Vagina (tissue), 2 donors: ENCODE data around the gene CKB. TPM values are rescaled to one million over a fixed set of nuclear protein-coding genes. Genes with fewer than 3 reads are reported as not detected.
"Not testable (repeated sequence)": the region's sequence is repeated elsewhere in the genome, so short reads cannot be mapped to it uniquely, and the experiment has no call there.

ENCODE experiments used
- DNase-seq, 2 donors: peaks; one replicate each; pipeline ENCODE4 v3.0.0-alpha.2; 2017; ENCODE audit errors: extremely low spot score in 2 of 2
- H3K27ac ChIP-seq: fragments of 200-600 bp; sonication (generic); one replicate; pipeline ENCODE4 v1.5.1; 2019
- H3K27me3 ChIP-seq: fragments of 200-600 bp; sonication (generic); one replicate; pipeline ENCODE4 v1.5.1; 2019
- H3K36me3 ChIP-seq, 2 donors: fragments of 200-600 bp; sonication (generic); one replicate each; pipeline ENCODE4 v1.5.1; 2017 to 2019
- H3K4me1 ChIP-seq: fragments of 200-600 bp; sonication (generic); one replicate; pipeline ENCODE4 v1.5.1; 2019
- H3K4me3 ChIP-seq, 2 donors: fragments of 200-600 bp; sonication (generic); 1 replicate in 1 of 2; 2 replicates in 1 of 2; pipeline ENCODE4 v1.5.1; 2016 to 2019
- H3K9me3 ChIP-seq: fragments of 200-600 bp; sonication (generic); one replicate; pipeline ENCODE4 v1.5.1; 2019
- CTCF ChIP-seq, 3 experiments: fragments of 450-650 bp in 2 of 3; fragments of 200-600 bp in 1 of 3; sonication (generic) in 1 of 3; IDR thresholded peaks; one replicate each; pipeline ENCODE4 v1.5.1; 2017 to 2019; ENCODE audit warnings: antibody characterized with exemption in 3 of 3, mild to moderate bottlenecking in 2 of 3, moderate library complexity in 2 of 3
- POLR2A ChIP-seq, 2 donors: fragments of 450-650 bp; IDR thresholded peaks; one replicate each; pipeline ENCODE4 v1.6.1; 2017; ENCODE audit warnings: antibody characterized with exemption in 2 of 2, mild to moderate bottlenecking in 2 of 2, moderate library complexity in 2 of 2
- POLR2AphosphoS5 ChIP-seq, 2 donors: sonication (generic); formaldehyde crosslinking; IDR thresholded peaks; one replicate each; pipeline ENCODE4 v1.9.0; 2017; ENCODE audit warnings: antibody characterized with exemption in 2 of 2, mild to moderate bottlenecking in 2 of 2, low read depth in 1 of 2; ENCODE audit not compliant: insufficient read depth in 1 of 2
- intact Hi-C: fragments of 100-400 bp; cut with DNase I; formaldehyde crosslinking; loops from one replicate; pipeline ENCODE4 v1.15.1; 2023
- total RNA-seq: library from RNA; depleted of rRNA; stranded (reverse); fragments of >200 nt; gene quantifications from one replicate; pipeline ENCODE4 v1.2.3, GENCODE V29; 2016

The CKB gene
- total RNA-seq, 1 donor from 2014 or later, result 179 TPM

DNA sequence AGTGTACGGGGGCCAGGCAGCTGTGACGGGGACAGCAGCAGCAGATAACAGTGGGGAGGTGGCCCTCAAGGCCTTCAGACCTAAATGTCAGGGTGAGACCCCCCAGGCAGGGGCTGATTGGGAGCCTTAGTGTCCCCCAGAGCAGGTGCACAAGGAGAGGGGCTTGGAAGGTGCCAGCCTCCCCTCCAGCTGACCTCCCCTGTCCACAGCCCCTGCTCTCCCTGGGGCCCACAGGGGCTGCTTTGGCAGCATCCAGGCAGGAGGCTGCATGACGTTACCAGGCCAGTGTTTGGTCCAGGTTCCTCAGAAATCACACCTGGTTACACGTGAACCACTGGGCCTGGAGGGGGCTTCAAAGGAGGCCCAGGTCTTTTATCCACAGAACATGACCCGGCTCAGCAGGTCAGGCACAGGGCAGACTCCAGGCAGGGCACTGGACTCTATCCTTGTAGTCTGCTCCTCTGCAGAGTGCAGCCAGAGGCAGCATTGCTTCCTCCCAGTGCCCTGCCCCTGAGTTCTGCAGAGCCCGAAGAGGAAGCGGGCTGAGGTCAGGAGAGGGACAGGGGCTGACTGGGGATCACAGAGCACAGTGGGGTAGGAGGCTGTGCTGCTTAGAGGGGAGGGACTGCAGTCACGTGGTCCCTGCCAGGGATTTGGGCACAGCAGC, 3.8 kb upstream of the CKB start:
- Histone ChIP-seq H3K27ac (peak overlapping the region; percentile 90), H3K4me3 (no peak overlapping the region)
- intact Hi-C loops, result no loop called here

GRCh38 chr14:103525430-103526246, 3.0 kb upstream of the CKB start:
- H3K36me3 ChIP-seq, H3K27me3 ChIP-seq, H3K4me3 ChIP-seq, DNase-seq, H3K9me3 ChIP-seq, intact Hi-C loops: not testable (repeated sequence)
- peak overlapping the region; percentile 90 for H3K27ac ChIP-seq
- peaks cover 61% of the 10 kb centered on the region for H3K4me1 ChIP-seq

More for the DNA sequence above, 3.8 kb upstream of the CKB start:
- H3K9me3 ChIP-seq, result no peaks in the 10 kb centered on the region
- no peaks in the 10 kb centered on the region for H3K27me3 ChIP-seq
- no peaks in the 10 kb centered on the region for H3K36me3 ChIP-seq
- no peak for TF ChIP-seq CTCF (IDR thresholded peaks at IDR 0.05)
- TF ChIP-seq POLR2AphosphoS5 (IDR thresholded peaks at IDR 0.05; ENCODE audit: insufficient read depth in 1 of 2, low read depth in 1 of 2), result no peak
- TF ChIP-seq POLR2A (IDR thresholded peaks at IDR 0.05), result no peak
- H3K4me1 ChIP-seq, result peaks cover 65% of the 10 kb centered on the region
- DNase-seq, result no peak

DNA sequence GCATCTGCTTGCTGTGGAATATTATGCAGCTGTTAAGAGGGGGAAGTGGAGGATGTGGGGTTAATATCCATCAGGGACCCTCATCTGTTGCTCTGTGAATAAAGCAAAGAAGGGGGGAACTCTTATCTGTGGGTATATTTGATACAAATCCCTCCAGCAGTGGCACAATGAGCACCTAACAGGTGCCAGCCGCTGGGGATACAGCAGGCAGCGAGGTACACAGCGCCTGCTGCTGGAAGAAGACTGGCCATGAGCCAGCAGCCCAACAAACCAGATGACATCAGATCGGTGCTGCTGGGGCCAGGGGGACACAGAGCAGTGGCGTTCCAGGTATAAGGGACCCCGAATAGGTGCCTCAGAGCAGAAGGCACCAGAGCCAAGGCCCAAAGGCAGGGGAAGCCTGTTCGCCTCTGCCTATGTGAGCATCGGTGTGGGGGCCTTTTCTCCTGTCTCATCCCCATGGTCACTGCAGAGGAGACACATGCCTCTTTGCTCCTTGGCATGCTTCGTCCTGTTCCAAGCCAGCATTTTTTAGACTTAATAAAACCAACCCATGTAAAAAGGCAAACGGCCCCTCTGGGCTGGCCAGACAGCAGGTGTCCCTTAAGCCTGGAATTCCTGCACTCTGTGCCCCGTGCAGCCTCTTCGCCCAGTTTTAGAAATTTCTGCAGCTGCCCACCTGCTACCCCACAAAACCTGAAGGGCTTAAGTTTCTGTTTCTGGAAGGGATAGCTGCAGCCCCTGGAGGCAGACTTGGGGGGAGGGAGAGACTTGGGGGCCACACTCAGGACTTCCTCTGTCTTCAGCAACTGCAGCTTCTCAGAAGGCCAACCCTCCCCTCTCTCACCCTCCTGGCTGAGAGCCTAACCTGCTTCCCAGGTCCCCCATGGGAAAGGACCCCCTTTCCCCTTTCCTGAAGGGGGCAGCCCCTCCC, 1.6 kb upstream of the CKB start:
- no peak overlapping the region for H3K27ac ChIP-seq
- H3K27me3 ChIP-seq, result no peaks in the 10 kb centered on the region
- no peak for DNase-seq
- TF ChIP-seq POLR2AphosphoS5 (IDR thresholded peaks at IDR 0.05; ENCODE audit: insufficient read depth in 1 of 2, low read depth in 1 of 2) (no peak), CTCF (IDR thresholded peaks at IDR 0.05) (no peak), POLR2A (IDR thresholded peaks at IDR 0.05) (no peak)
- intact Hi-C loops, result no loop called here
- no peaks in the 10 kb centered on the region for H3K9me3 ChIP-seq
- no peak overlapping the region for H3K4me3 ChIP-seq
- H3K4me1 ChIP-seq, result peaks cover 61% of the 10 kb centered on the region
- H3K36me3 ChIP-seq, result no peaks in the 10 kb centered on the region

DNA sequence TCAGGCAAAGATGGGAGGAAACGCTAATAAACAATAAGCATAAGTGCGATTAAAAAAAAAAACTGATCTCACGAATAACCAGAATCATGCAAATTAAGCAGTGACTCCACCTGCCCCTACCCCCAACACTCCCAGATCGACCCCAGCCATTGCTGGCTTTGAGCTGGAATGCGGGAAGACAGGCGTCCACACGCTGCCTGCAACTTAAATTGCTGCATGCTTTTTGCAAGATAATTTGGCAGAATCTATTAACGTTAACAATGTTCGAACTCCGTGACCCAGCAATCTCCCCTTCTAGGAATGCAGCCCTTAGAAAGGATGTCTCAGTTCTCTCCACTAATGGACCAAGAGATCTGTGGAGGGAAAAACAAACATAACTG, 935 bp upstream of the CKB start:
- no peak for DNase-seq
- H3K27ac ChIP-seq, result peak overlapping the region; percentile 90
- H3K36me3 ChIP-seq, result no peaks in the 10 kb centered on the region
- TF ChIP-seq CTCF (IDR thresholded peaks at IDR 0.05) (no peak), POLR2A (IDR thresholded peaks at IDR 0.05) (no peak), POLR2AphosphoS5 (IDR thresholded peaks at IDR 0.05; ENCODE audit: insufficient read depth in 1 of 2, low read depth in 1 of 2) (no peak)
- H3K9me3 ChIP-seq, result no peaks in the 10 kb centered on the region
- H3K4me3 ChIP-seq, result peak overlapping the region in 1 of 2 donors; percentile 65
- intact Hi-C loops, result no loop called here
- H3K27me3 ChIP-seq, result no peaks in the 10 kb centered on the region
- H3K4me1 ChIP-seq, result peaks cover 65% of the 10 kb centered on the region

DNA sequence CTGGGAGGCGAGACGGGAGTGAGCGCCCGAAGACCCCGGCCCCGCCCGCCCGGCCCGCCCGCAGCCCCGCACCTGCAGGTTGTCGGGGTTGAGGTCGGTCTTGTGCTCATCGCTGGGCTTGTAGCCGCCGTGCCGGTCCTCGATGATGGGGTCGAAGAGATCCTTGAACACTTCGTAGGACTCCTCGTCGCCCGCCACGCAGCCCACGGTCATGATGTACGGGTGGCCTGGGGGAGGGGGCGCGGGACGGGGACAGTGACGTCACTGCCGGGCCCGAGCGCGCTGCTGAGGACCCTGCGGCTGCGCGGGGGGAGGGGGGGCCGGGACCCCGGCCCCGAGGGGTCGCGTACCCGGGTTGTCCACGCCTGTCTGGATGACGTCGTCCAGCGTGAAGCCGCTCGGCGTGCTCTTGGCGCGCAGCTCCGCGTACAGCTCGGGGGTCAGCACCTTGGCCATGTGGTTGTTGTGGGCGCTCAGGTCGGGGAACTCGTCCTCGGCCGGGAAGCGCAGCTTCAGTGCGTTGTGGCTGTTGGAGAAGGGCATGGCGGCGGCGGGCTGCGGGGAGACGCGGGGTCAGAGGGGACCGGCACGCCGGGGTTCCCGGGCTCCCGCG, 573 bp downstream of the CKB start:
- Histone ChIP-seq H3K4me1 (peaks cover 63% of the 10 kb centered on the region), H3K4me3 (peak overlapping the region; percentile 56 to 65), H3K9me3 (no peaks in the 10 kb centered on the region), H3K36me3 (no peaks in the 10 kb centered on the region), H3K27ac (peak overlapping the region; percentile 90), H3K27me3 (no peaks in the 10 kb centered on the region)
- TF ChIP-seq POLR2AphosphoS5 (IDR thresholded peaks at IDR 0.05; ENCODE audit: insufficient read depth in 1 of 2, low read depth in 1 of 2), result no peak
- TF ChIP-seq CTCF (IDR thresholded peaks at IDR 0.05), result no peak
- TF ChIP-seq POLR2A (IDR thresholded peaks at IDR 0.05), result no peak
- intact Hi-C loops, result loop anchor here (2.0 kb wide), 1 partner anchor 29 kb away; no protein-coding TSS in a partner anchor
- no peak for DNase-seq
